Measurements from ENCODE around the gene CCDC102A.
"Not testable (repeated sequence)": the region's sequence is repeated elsewhere in the genome, so short reads cannot be mapped to it uniquely, and the experiment has no call there.

Gene CCDC102A

GRCh38 chr16:57499941-57500340 lies 36.4 kb downstream of the CCDC102A start:
- DNase-seq = not testable (repeated sequence)

GRCh38 chr16:57498031-57498430 lies 38.3 kb downstream of the CCDC102A start:
- DNase-seq = no peak

GRCh38 chr16:57497121-57497520 lies 39.2 kb downstream of the CCDC102A start:
- no peak for DNase-seq

GRCh38 chr16:57493767-57494166 lies 42.6 kb downstream of the CCDC102A start:
- no peak for DNase-seq

GRCh38 chr16:57489229-57489628 lies 47.1 kb downstream of the CCDC102A start:
- DNase-seq = no peak

GRCh38 chr16:57486858-57487834 lies 49.2 kb downstream of the CCDC102A start:
- DNase-seq = no peak

GRCh38 chr16:57485916-57486857 lies 50.2 kb downstream of the CCDC102A start, which contains the start of gene DOK4:
Gene DOK4, minus strand, starts transcription at chr16:57486493. Its CDS starts 6,986 bp downstream, at chr16:57479507.
- peak; percentile 92 for DNase-seq

GRCh38 chr16:57485091-57485915 lies 51.1 kb downstream of the CCDC102A start:
- DNase-seq = no peak

GRCh38 chr16:57484515-57485005 lies 51.8 kb downstream of the CCDC102A start:
- no peak for DNase-seq

- DNase-seq = no peak
These were observed 52.5 kb downstream of the CCDC102A start for GRCh38 chr16:57483725-57484514.

GRCh38 chr16:57482845-57483545 lies 53.4 kb downstream of the CCDC102A start:
- DNase-seq = no peak

- no peak for DNase-seq
These were observed 55.0 kb downstream of the CCDC102A start for GRCh38 chr16:57481421-57481820.

- no peak for DNase-seq
These were observed 55.6 kb downstream of the CCDC102A start for GRCh38 chr16:57480754-57481230.

GRCh38 chr16:57479976-57480753 lies 56.2 kb downstream of the CCDC102A start:
- DNase-seq = no peak

GRCh38 chr16:57479205-57479975 lies 57.0 kb downstream of the CCDC102A start:
- no peak for DNase-seq

GRCh38 chr16:57478396-57479204 lies 57.8 kb downstream of the CCDC102A start:
- DNase-seq = no peak

- DNase-seq = no peak
These were observed 58.7 kb downstream of the CCDC102A start for GRCh38 chr16:57477531-57478202.
